Testis (tissue), 3 donors: ENCODE results near the gene PUSL1. TPM values are rescaled to one million over a fixed set of nuclear protein-coding genes. Genes with fewer than 3 reads are reported as not detected.

Experiments
- DNase-seq: peaks from one replicate; pipeline ENCODE4 v3.0.0-alpha.2; 2019
- H3K27ac ChIP-seq, 2 donors: fragments of 200-600 bp; sonication (generic); one replicate each; pipeline ENCODE4 v1.5.1; 2019
- H3K27me3 ChIP-seq: fragments of 200-600 bp; sonication (generic); one replicate; pipeline ENCODE4 v1.5.1; 2019
- H3K36me3 ChIP-seq: fragments of 200-600 bp; sonication (generic); one replicate; pipeline ENCODE4 v1.5.1; 2017; ENCODE audit warnings: low read depth; ENCODE audit errors: missing control alignments
- H3K4me1 ChIP-seq: fragments of 200-600 bp; sonication (generic); one replicate; pipeline ENCODE4 v1.5.1; 2019
- H3K4me3 ChIP-seq, 2 donors: fragments of 200-600 bp; sonication (generic); one replicate each; pipeline ENCODE4 v1.5.1; 2017 to 2019
- H3K9me3 ChIP-seq: fragments of 200-600 bp; sonication (generic); one replicate; pipeline ENCODE4 v1.5.1; 2017
- POLR2A ChIP-seq: fragments of 450-650 bp; IDR thresholded peaks from one replicate; pipeline ENCODE4 v1.6.1; 2017; ENCODE audit warnings: antibody characterized with exemption, mild to moderate bottlenecking, moderate library complexity
- WGBS, 2 donors: methylation state at CpG; one replicate each; pipeline ENCODE4 v1.1.5; 2018; 5-methylcytosine and 5-hydroxymethylcytosine counted together
- intact Hi-C: fragments of 100-400 bp; cut with DNase I; formaldehyde crosslinking; loops from one replicate; pipeline ENCODE4 v1.15.1; 2023; ENCODE audit warnings: low total_unique reads
- polyA plus RNA-seq: library from polyadenylated mRNA; stranded (reverse); fragments of 350-450 nt; fragmentation: Illumina TruSeq; extraction: RNeasy Lipid Tissue Mini Kit (QIAGEN cat#74804); gene quantifications from one replicate; pipeline ENCODE4 v1.2.3, GENCODE V29; 2014; ENCODE audit warnings: low read depth, low replicate concordance; ENCODE audit not compliant: insufficient read depth
- total RNA-seq, 2 donors: library from RNA; depleted of rRNA; stranded (reverse); fragments of >200 nt; gene quantifications; one replicate each; pipeline ENCODE4 v1.2.3, GENCODE V29; 2016
- TF ChIP-seq, protein P1 (sequence below), 3 experiments: fragments of 450-650 bp in 2 of 3; fragments of 200-600 bp in 1 of 3; sonication (generic) in 1 of 3; IDR thresholded peaks; one replicate each; pipeline ENCODE4 v1.5.1; 2016 to 2019; ENCODE audit warnings: antibody characterized with exemption in 3 of 3, mild to moderate bottlenecking in 2 of 3, moderate library complexity in 1 of 3

The PUSL1 gene
- total and polyA plus RNA-seq, 3 donors from 2014 or later: 12.4 to 39.0 (median 35.4) TPM

DNA sequence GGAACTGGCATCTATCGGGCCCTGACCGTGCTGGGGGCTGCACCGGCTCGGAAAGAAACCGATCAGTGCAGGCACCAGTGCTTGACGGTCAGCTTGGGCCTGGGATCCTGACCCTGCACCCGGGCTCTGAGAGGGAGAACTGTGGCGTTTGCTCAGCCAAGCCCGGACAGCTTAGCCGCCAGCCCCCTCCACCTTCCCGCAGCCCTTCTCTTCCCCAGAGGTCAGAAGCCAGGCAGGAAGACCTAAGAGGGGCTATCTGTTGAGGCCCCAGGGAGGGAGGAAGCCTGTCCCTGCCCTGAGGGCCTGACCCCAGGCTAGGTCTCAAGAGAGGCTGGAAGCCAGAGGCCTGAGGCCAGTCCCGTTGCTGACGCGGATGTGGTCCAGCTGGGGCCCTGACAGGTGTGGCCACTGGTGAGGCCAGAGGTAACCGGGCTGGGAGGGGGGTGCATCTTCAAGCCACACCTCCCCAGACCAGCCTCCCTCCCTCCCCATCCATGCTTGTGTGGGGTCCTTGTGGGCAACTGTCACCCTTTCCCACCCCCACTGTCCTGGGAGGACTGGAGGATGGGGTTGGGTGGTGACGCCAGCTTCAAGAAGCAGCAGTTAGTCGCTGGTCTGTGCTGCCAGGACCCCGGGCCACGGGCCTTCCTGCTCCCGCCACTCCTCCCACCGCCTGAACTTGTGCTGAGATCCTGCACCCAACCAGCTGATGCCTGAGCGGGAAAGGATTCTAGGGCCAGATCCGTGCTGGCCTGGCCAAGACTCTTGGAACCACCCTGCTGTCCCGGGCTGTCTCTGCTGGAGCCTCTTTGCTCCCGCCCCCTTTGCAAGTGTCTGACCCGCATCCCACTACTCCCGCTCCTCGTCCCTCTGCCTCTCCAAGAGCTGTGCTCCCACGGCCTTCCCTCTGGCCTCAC lies 43.4 kb downstream of the PUSL1 start:
- Histone ChIP-seq H3K36me3 (no peaks in the 10 kb centered on the region), H3K9me3 (no peaks in the 10 kb centered on the region), H3K27me3 (no peaks in the 10 kb centered on the region), H3K4me1 (peaks cover 50% of the 10 kb centered on the region), H3K27ac (peak overlapping the region; percentile 25 to 71), H3K4me3 (no peak overlapping the region)
- TF ChIP-seq, protein P1, sequence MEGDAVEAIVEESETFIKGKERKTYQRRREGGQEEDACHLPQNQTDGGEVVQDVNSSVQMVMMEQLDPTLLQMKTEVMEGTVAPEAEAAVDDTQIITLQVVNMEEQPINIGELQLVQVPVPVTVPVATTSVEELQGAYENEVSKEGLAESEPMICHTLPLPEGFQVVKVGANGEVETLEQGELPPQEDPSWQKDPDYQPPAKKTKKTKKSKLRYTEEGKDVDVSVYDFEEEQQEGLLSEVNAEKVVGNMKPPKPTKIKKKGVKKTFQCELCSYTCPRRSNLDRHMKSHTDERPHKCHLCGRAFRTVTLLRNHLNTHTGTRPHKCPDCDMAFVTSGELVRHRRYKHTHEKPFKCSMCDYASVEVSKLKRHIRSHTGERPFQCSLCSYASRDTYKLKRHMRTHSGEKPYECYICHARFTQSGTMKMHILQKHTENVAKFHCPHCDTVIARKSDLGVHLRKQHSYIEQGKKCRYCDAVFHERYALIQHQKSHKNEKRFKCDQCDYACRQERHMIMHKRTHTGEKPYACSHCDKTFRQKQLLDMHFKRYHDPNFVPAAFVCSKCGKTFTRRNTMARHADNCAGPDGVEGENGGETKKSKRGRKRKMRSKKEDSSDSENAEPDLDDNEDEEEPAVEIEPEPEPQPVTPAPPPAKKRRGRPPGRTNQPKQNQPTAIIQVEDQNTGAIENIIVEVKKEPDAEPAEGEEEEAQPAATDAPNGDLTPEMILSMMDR (IDR thresholded peaks at IDR 0.05): no peak
- no peak for TF ChIP-seq POLR2A
- DNase-seq: peak; percentile 74
- intact Hi-C loops: no loop called here
- 39 to 68% methylated on average over 9 to 29 of the region's 29 CpGs for WGBS, 2 donors

- intact Hi-C loops: no loop called here
- Histone ChIP-seq H3K36me3 (no peaks in the 10 kb centered on the region), H3K27me3 (no peaks in the 10 kb centered on the region), H3K4me1 (peaks cover 39% of the 10 kb centered on the region), H3K27ac (no peak overlapping the region), H3K9me3 (no peaks in the 10 kb centered on the region), H3K4me3 (no peak overlapping the region)
- DNase-seq: no peak
- WGBS, 2 donors: 16 to 39% methylated on average over 3 to 5 of the region's 5 CpGs
- TF ChIP-seq, protein P1 (IDR thresholded peaks at IDR 0.05): no peak
- TF ChIP-seq POLR2A: no peak
These were observed 44.5 kb downstream of the PUSL1 start for GRCh38 chr1:1352786-1353388.

DNA sequence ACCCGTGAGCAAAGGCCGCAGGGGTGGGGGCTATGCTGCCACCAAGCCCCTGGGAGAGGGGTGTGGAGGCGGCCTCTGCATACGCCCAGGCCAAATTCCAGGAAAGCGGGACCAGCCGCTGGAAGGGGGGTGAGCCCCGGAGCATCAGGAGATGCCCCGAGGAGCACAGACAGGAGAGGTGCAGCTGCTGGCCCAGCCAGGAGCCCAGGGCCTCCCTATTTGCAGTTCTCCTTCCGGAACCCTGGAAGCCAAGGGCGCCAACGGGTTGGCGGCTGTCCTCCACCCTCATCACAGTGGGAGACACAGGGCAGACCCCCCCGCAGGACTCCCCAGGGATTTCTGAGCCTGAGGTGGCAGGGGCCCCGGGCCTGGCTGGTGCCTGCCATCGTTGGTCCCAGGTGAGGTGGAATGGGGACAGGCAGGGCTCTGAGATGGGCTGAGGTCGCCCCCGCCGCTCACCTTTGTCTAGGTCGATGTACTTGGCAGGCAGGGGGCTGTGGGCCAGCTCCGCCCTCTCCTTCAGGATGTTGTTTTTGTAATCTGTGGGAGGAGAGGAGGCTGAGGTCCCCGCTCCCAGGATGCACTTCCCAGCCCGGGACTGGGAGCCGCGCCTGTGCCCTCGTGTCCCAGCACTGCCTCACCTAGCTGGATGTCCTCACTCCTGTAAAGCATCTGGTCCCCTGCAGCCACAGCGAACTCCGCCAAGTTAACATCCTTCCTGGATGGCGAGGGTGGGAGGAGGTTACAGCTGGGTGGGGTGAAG lies 45.2 kb downstream of the PUSL1 start:
- 32 to 45% methylated on average over 6 to 28 of the region's 28 CpGs for WGBS, 2 donors
- Histone ChIP-seq H3K36me3 (no peaks in the 10 kb centered on the region), H3K4me1 (peaks cover 37% of the 10 kb centered on the region), H3K27ac (peak overlapping the region in 1 of 2 donors; percentile 43), H3K4me3 (no peak overlapping the region), H3K27me3 (no peaks in the 10 kb centered on the region), H3K9me3 (no peaks in the 10 kb centered on the region)
- no peak for DNase-seq
- no peak for TF ChIP-seq POLR2A
- TF ChIP-seq, protein P1 (IDR thresholded peaks at IDR 0.05): no peak
- intact Hi-C loops: no loop called here

DNA sequence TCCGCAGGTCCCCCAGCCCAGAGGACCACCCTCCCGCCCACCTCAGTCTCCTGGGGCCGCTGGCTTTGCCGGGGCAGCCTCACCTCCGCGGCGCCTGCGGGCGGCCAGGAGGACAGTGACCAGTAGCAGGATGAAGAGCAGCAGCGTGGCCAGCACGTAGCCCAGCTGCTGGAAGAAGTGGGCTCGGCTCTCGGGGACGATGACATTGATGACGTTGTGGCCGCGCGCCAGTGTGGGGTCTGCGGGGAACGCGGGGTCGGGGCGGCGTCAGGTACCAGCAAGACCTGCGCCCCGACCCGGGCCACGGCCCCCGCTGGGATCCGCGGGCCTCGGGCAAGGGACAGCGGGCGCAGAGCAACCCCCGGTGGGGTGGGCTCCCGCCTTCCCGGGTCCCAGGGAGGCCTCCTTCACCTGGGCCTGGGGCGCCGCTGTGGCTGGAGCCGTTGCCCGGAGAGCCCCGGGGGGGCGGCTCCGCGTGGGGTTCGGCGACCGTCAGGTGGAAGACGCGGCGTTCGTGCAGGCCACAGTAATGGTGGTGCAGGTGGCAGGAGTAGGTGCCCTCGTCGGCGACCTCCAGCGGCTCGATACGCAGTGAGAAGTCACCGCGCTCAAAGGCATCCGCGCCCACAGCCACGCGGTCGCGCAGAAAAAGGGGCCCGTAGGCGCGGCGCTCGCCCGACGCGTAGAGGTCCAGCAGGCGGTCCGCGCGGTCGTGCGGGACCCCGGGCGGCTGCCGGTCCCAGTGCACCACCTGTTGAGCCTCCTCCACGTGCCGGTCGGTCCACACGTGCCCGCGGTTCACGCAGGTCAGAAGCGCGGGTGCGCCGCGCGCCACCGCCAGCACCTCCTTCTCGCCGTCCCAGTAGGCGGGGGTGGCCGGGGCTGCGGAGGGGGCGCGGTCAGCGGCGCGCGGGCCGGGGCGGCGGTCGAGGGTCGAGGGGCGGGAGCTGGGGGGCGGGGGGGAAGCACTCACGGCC lies 46.2 kb downstream of the PUSL1 start:
- Histone ChIP-seq H3K36me3 (no peaks in the 10 kb centered on the region), H3K9me3 (no peaks in the 10 kb centered on the region), H3K4me1 (peaks cover 47% of the 10 kb centered on the region), H3K4me3 (peak overlapping the region; percentile 44 to 45), H3K27ac (peak overlapping the region in 1 of 2 donors; percentile 64), H3K27me3 (no peaks in the 10 kb centered on the region)
- intact Hi-C loops: no loop called here
- TF ChIP-seq POLR2A: no peak
- TF ChIP-seq, protein P1 (IDR thresholded peaks at IDR 0.05): no peak
- DNase-seq: no peak
- 41 to 42% methylated on average over 21 to 46 of the region's 116 CpGs for WGBS, 2 donors
